T-cell (primary cell): ENCODE data around the gene LECT2. TPM values are rescaled to one million over a fixed set of nuclear protein-coding genes. Genes with fewer than 3 reads are reported as not detected.

Experiments used
- ATAC-seq, 4 experiments: fragments of 200-7000 bp in 3 of 4; fragments of 150-1000 bp in 1 of 4; cut with Tn5 transposase; replicated peaks in 1 of 4; 1 replicate in 3 of 4; 2 replicates in 1 of 4; pipeline ENCODE4 v1.10.0; 2021; ENCODE audit warnings: moderate library complexity in 3 of 4, mild to moderate bottlenecking in 2 of 4, moderate number of reproducible peaks in 1 of 4
- CTCF ChIA-PET, 2 donors: fragments of 300-600 bp; sonication (Branson Sonifier 250); formaldehyde crosslinking; loops; one replicate each; lab custom pipeline; 2022; ENCODE audit warnings: antibody characterized with exemption in 2 of 2; lab: Charles Lee
- POLR2A ChIA-PET, 2 donors: fragments of 300-600 bp; sonication (Branson Sonifier 250); formaldehyde crosslinking; loops; one replicate each; lab custom pipeline; 2022; ENCODE audit warnings: antibody characterized with exemption in 2 of 2; lab: Charles Lee
- DNase-seq, 35 experiments: peaks; one replicate each; pipeline versions ENCODE4 v3.0.0 to v3.0.0-alpha.2; 2013 to 2023
- H3K27ac ChIP-seq: one replicate; pipeline ENCODE4 v1.5.1; 2013; ENCODE audit warnings: low read length
- H3K27me3 ChIP-seq, 2 experiments: replicated peaks in 1 of 2; 1 replicate in 1 of 2; 2 replicates in 1 of 2; pipeline versions ENCODE4 v1.6.1 to v1.7.0; 2013; ENCODE audit warnings: low read length in 1 of 2, mixed read lengths in 1 of 2; ENCODE audit not compliant: control insufficient read depth in 2 of 2, insufficient read depth in 2 of 2; ENCODE audit errors: extremely low read depth in 1 of 2
- H3K36me3 ChIP-seq, 2 donors: 1 replicate in 1 of 2; 2 replicates in 1 of 2; pipeline versions ENCODE4 v1.6.1 to v1.7.0; 2013; ENCODE audit warnings: low read length in 1 of 2; ENCODE audit not compliant: control insufficient read depth in 2 of 2, insufficient read depth in 1 of 2; ENCODE audit errors: extremely low read depth in 1 of 2
- H3K4me1 ChIP-seq, 2 experiments: 1 replicate in 1 of 2; 2 replicates in 1 of 2; pipeline versions ENCODE4 v1.6.1 to v1.7.0; 2013; ENCODE audit warnings: low read length in 2 of 2, mixed read lengths in 1 of 2; ENCODE audit not compliant: insufficient read depth in 2 of 2, control insufficient read depth in 1 of 2; ENCODE audit errors: extremely low read depth in 1 of 2
- H3K4me3 ChIP-seq, 2 donors: 1 replicate in 1 of 2; 2 replicates in 1 of 2; pipeline versions ENCODE4 v1.5.1 to v1.7.0; 2013; ENCODE audit warnings: mild to moderate bottlenecking in 2 of 2, low read length in 1 of 2, moderate library complexity in 1 of 2; ENCODE audit not compliant: control insufficient read depth in 1 of 2; ENCODE audit errors: extremely low read depth in 1 of 2
- H3K9me3 ChIP-seq: 2 replicates; pipeline ENCODE4 v1.7.0; 2013
- H3K27ac Mint-ChIP-seq, 2 donors: one replicate each; pipeline ENCODE4 v1.8.0; 2020 to 2021; ENCODE audit warnings: mild to moderate bottlenecking in 2 of 2, mixed read lengths in 2 of 2
- H3K27me3 Mint-ChIP-seq, 2 donors: one replicate each; pipeline ENCODE4 v1.8.0; 2021 to 2022; ENCODE audit warnings: mixed read lengths in 2 of 2
- H3K36me3 Mint-ChIP-seq: one replicate; pipeline ENCODE4 v1.8.0; 2021; ENCODE audit warnings: mixed read lengths
- H3K4me1 Mint-ChIP-seq, 3 donors: one replicate each; pipeline ENCODE4 v1.8.0; 2020 to 2022; ENCODE audit warnings: mixed read lengths in 3 of 3, mild to moderate bottlenecking in 1 of 3
- H3K4me3 Mint-ChIP-seq, 3 donors: one replicate each; pipeline ENCODE4 v1.8.0; 2020 to 2022; ENCODE audit warnings: mild to moderate bottlenecking in 3 of 3, mixed read lengths in 3 of 3, moderate library complexity in 3 of 3
- H3K9me3 Mint-ChIP-seq, 3 donors: one replicate each; pipeline ENCODE4 v1.8.0; 2020 to 2022; ENCODE audit warnings: mixed read lengths in 3 of 3
- WGBS: methylation state at CpG from one replicate; pipeline ENCODE4 v1.1.5; 2013; ENCODE audit warnings: missing lambda C conversion rate; ENCODE audit not compliant: insufficient coverage; 5-methylcytosine and 5-hydroxymethylcytosine counted together
- total RNA-seq, 35 experiments: library from RNA in 6 of 35; stranded (reverse) in 6 of 35; fragments of 120-200 nt in 1 of 35; gene quantifications; one replicate each; pipeline versions ENCODE4 v1.2.1 to v1.2.4 and lab custom pipeline; 2013 to 2026

The LECT2 gene
- total RNA-seq, 5 donors from 2014 or later (not counting 1 experiment from before 2014, with no cell fraction given) = not detected

GRCh38 chr5:135966165-135966564 lies 11.4 kb upstream of the LECT2 start:
- WGBS = 67% methylated on average over 3 of the region's 4 CpGs
- Histone ChIP-seq H3K9me3 (no peaks in the 10 kb centered on the region), H3K4me1 (no peaks in the 10 kb centered on the region), H3K4me3 (no peak overlapping the region), H3K36me3 (no peaks in the 10 kb centered on the region), H3K27ac (no peak overlapping the region), H3K27me3 (no peaks in the 10 kb centered on the region)
- ChIA-PET POLR2A (no interaction called here), CTCF (no interaction called here)
- H3K36me3 Mint-ChIP-seq = no peaks in the 10 kb centered on the region
- no peak overlapping the region for H3K4me3 Mint-ChIP-seq
- no peak for DNase-seq
- peaks cover 4 to 19% (median 8%) of the 10 kb centered on the region in 3 donors for H3K9me3 Mint-ChIP-seq
- H3K27ac Mint-ChIP-seq = no peak overlapping the region
- ATAC-seq = no peak
- H3K4me1 Mint-ChIP-seq = no peaks in the 10 kb centered on the region
- peaks cover 3 to 13% of the 10 kb centered on the region in 2 donors for H3K27me3 Mint-ChIP-seq

GRCh38 chr5:135965504-135965903 lies 10.7 kb upstream of the LECT2 start:
- POLR2A ChIA-PET = no interaction called here
- Histone ChIP-seq H3K27ac (no peak overlapping the region), H3K4me1 (no peaks in the 10 kb centered on the region), H3K9me3 (no peaks in the 10 kb centered on the region), H3K4me3 (no peak overlapping the region), H3K27me3 (no peaks in the 10 kb centered on the region), H3K36me3 (no peaks in the 10 kb centered on the region)
- peaks cover 0 to 8% of the 10 kb centered on the region in 2 donors for H3K27me3 Mint-ChIP-seq
- 93% methylated on average over 2 of the region's 3 CpGs for WGBS
- CTCF ChIA-PET = no interaction called here
- H3K27ac Mint-ChIP-seq = no peak overlapping the region
- H3K4me3 Mint-ChIP-seq = no peak overlapping the region
- DNase-seq (no peak), ATAC-seq (no peak)
- no peaks in the 10 kb centered on the region for H3K4me1 Mint-ChIP-seq
- H3K36me3 Mint-ChIP-seq = no peaks in the 10 kb centered on the region
- H3K9me3 Mint-ChIP-seq = peaks cover 0 to 14% (median 6%) of the 10 kb centered on the region in 3 donors

- Histone ChIP-seq H3K9me3 (no peaks in the 10 kb centered on the region), H3K36me3 (no peaks in the 10 kb centered on the region), H3K4me3 (no peak overlapping the region), H3K4me1 (no peaks in the 10 kb centered on the region), H3K27me3 (peaks cover 0 to 2% of the 10 kb centered on the region in 2 experiments), H3K27ac (no peak overlapping the region)
- H3K27ac Mint-ChIP-seq = no peak overlapping the region
- ATAC-seq = no peak
- peaks cover 2 to 11% of the 10 kb centered on the region in 2 donors for H3K27me3 Mint-ChIP-seq
- H3K9me3 Mint-ChIP-seq = peaks cover 0 to 14% (median 6%) of the 10 kb centered on the region in 3 donors
- ChIA-PET CTCF (no interaction called here), POLR2A (no interaction called here)
- no peak for DNase-seq
- H3K4me1 Mint-ChIP-seq = no peaks in the 10 kb centered on the region
- no CpG with 5 or more reads among the region's 1 CpG for WGBS
- no peak overlapping the region for H3K4me3 Mint-ChIP-seq
- no peaks in the 10 kb centered on the region for H3K36me3 Mint-ChIP-seq
Measured at GRCh38 chr5:135964670-135965320, 10.0 kb upstream of the LECT2 start.

- Mint-ChIP-seq H3K4me1 (peaks cover 0 to 2% (median 0%) of the 10 kb centered on the region in 3 donors), H3K4me3 (no peak overlapping the region), H3K27ac (no peak overlapping the region), H3K36me3 (no peaks in the 10 kb centered on the region), H3K27me3 (peaks cover 14 to 39% of the 10 kb centered on the region in 2 donors), H3K9me3 (no peaks in the 10 kb centered on the region)
- DNase-seq = no peak
- H3K27me3 ChIP-seq = peaks cover 2% of the 10 kb centered on the region in 2 experiments
- 92% methylated on average over 2 of the region's 4 CpGs for WGBS
- H3K27ac ChIP-seq = no peak overlapping the region
- no peaks in the 10 kb centered on the region for H3K36me3 ChIP-seq
- ChIA-PET CTCF (interaction anchor here in 1 of 2 donors (0.6 kb wide), 1 partner anchor 97 kb away, joined by 3 read pairs; no protein-coding TSS in a partner anchor), POLR2A (no interaction called here)
- no peaks in the 10 kb centered on the region for H3K9me3 ChIP-seq
- ATAC-seq = no peak
- no peaks in the 10 kb centered on the region for H3K4me1 ChIP-seq
- no peak overlapping the region for H3K4me3 ChIP-seq
Measured at GRCh38 chr5:135955525-135955924, 742 bp upstream of the LECT2 start.

- ChIA-PET CTCF (no interaction called here), POLR2A (no interaction called here)
- H3K36me3 ChIP-seq = no peaks in the 10 kb centered on the region
- H3K4me3 ChIP-seq = no peak overlapping the region
- no peaks in the 10 kb centered on the region for H3K9me3 Mint-ChIP-seq
- peaks cover 13 to 31% of the 10 kb centered on the region in 2 donors for H3K27me3 Mint-ChIP-seq
- ATAC-seq (no peak), DNase-seq (no peak)
- peaks cover 0 to 6% (median 0%) of the 10 kb centered on the region in 3 donors for H3K4me1 Mint-ChIP-seq
- H3K27me3 ChIP-seq = peaks cover 0 to 2% of the 10 kb centered on the region in 2 experiments
- no peaks in the 10 kb centered on the region for H3K9me3 ChIP-seq
- no peak overlapping the region for H3K27ac ChIP-seq
- no peak overlapping the region for H3K27ac Mint-ChIP-seq
- no CpG with 5 or more reads among the region's 2 CpGs for WGBS
- no peaks in the 10 kb centered on the region for H3K4me1 ChIP-seq
- no peak overlapping the region for H3K4me3 Mint-ChIP-seq
- no peaks in the 10 kb centered on the region for H3K36me3 Mint-ChIP-seq
Measured at GRCh38 chr5:135953850-135954249, 933 bp downstream of the LECT2 start.

GRCh38 chr5:135952683-135953082 lies 2.1 kb downstream of the LECT2 start:
- CTCF ChIA-PET = no interaction called here
- no peak overlapping the region for H3K27ac Mint-ChIP-seq
- no peaks in the 10 kb centered on the region for H3K36me3 Mint-ChIP-seq
- H3K9me3 ChIP-seq = no peaks in the 10 kb centered on the region
- H3K4me3 Mint-ChIP-seq = no peak overlapping the region
- H3K27ac ChIP-seq = no peak overlapping the region
- H3K27me3 ChIP-seq = peaks cover 0 to 2% of the 10 kb centered on the region in 2 experiments
- H3K4me1 ChIP-seq = no peaks in the 10 kb centered on the region
- DNase-seq = no peak
- H3K27me3 Mint-ChIP-seq = peaks cover 6 to 24% of the 10 kb centered on the region in 2 donors
- no peaks in the 10 kb centered on the region for H3K9me3 Mint-ChIP-seq
- ATAC-seq = no peak
- 100% methylated on average over 1 of the region's 4 CpGs for WGBS
- POLR2A ChIA-PET = no interaction called here
- H3K4me1 Mint-ChIP-seq = peaks cover 0 to 6% (median 0%) of the 10 kb centered on the region in 3 donors
- no peaks in the 10 kb centered on the region for H3K36me3 ChIP-seq
- no peak overlapping the region for H3K4me3 ChIP-seq
